Upper lobe of right lung (tissue), 1 donor: ENCODE measurements around the gene DOCK1. TPM values are rescaled to one million over a fixed set of nuclear protein-coding genes. Genes with fewer than 3 reads are reported as not detected.

Source experiments
- ATAC-seq: fragments of 200-7000 bp; cut with Tn5 transposase; one replicate; pipeline ENCODE4 v1.9.1; 2020; ENCODE audit warnings: mild to moderate bottlenecking, moderate library complexity
- DNase-seq: peaks from one replicate; pipeline ENCODE4 v3.0.0-alpha.2; 2020
- H3K27ac ChIP-seq: fragments of 200-600 bp; one replicate; pipeline ENCODE4 v1.8.0; 2022
- H3K27me3 ChIP-seq: fragments of 200-600 bp; one replicate; pipeline ENCODE4 v1.8.0; 2022; ENCODE audit warnings: mild to moderate bottlenecking
- H3K36me3 ChIP-seq: fragments of 200-600 bp; one replicate; pipeline ENCODE4 v1.8.0; 2022
- H3K4me1 ChIP-seq: fragments of 200-600 bp; one replicate; pipeline ENCODE4 v1.8.0; 2022
- H3K4me3 ChIP-seq: fragments of 200-600 bp; one replicate; pipeline ENCODE4 v1.8.0; 2022; ENCODE audit warnings: mild to moderate bottlenecking
- H3K9me3 ChIP-seq: fragments of 200-600 bp; one replicate; pipeline ENCODE4 v1.8.0; 2022
- CTCF ChIP-seq: fragments of 200-600 bp; IDR thresholded peaks from one replicate; pipeline ENCODE4 v1.8.0; 2022; ENCODE audit warnings: antibody characterized with exemption
- intact Hi-C: fragments of 100-400 bp; cut with DNase I; formaldehyde crosslinking; loops from one replicate; pipeline ENCODE4 v1.11.0; 2022
- total RNA-seq: library from RNA; stranded (reverse); fragmentation: NEBNext Ultra II Directional; extraction: Animal tissue kit (Norgen Biotek cat#: 25700); gene quantifications from one replicate; pipeline ENCODE4 v1.2.1, GENCODE V29; 2021
- donor health status: DM: no; HTN: yes; CAD: no; lungs with severe emphysema.

The DOCK1 gene
- total RNA-seq, 1 donor from 2014 or later: 46.4 TPM

GRCh38 chr10:127129104-127129503 lies 223.9 kb downstream of the DOCK1 start:
- no peak for TF ChIP-seq CTCF
- no peaks in the 10 kb centered on the region for H3K27me3 ChIP-seq
- no peaks in the 10 kb centered on the region for H3K4me1 ChIP-seq
- DNase-seq (no peak), ATAC-seq (no peak)
- H3K27ac ChIP-seq: no peak overlapping the region
- intact Hi-C loops: no loop called here
- H3K4me3 ChIP-seq: no peak overlapping the region
- H3K9me3 ChIP-seq: no peaks in the 10 kb centered on the region
- peaks cover 20% of the 10 kb centered on the region for H3K36me3 ChIP-seq

GRCh38 chr10:127132451-127132850 lies 227.2 kb downstream of the DOCK1 start:
- ATAC-seq (peak; percentile 86), DNase-seq (no peak)
- H3K27ac ChIP-seq: no peak overlapping the region
- no peaks in the 10 kb centered on the region for H3K4me1 ChIP-seq
- no peak overlapping the region for H3K4me3 ChIP-seq
- intact Hi-C loops: no loop called here
- H3K9me3 ChIP-seq: no peaks in the 10 kb centered on the region
- peaks cover 11% of the 10 kb centered on the region for H3K36me3 ChIP-seq
- no peak for TF ChIP-seq CTCF
- no peaks in the 10 kb centered on the region for H3K27me3 ChIP-seq

DNA sequence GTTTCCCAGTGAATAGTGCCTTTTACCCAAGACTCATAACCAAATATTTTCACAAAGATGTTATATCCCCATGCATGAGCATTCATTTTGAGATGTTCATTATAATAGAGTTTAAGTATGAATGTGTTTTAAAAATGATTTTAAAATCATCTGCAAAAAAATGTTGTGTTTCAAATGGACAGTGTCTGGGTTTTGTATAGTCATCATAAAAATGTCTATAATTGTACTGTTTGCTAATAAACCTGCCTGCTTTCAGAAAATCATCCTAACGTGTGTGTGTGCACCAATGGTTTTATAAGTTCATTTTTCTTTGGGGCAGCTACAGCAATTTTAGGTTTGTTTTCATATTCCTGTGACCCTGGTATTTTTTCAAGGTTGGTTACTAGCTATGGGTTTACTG lies 228.0 kb downstream of the DOCK1 start:
- Histone ChIP-seq H3K4me1 (no peaks in the 10 kb centered on the region), H3K9me3 (no peaks in the 10 kb centered on the region), H3K27me3 (no peaks in the 10 kb centered on the region), H3K36me3 (peaks cover 11% of the 10 kb centered on the region), H3K27ac (no peak overlapping the region), H3K4me3 (no peak overlapping the region)
- DNase-seq (no peak), ATAC-seq (no peak)
- TF ChIP-seq CTCF: no peak
- intact Hi-C loops: no loop called here

DNA sequence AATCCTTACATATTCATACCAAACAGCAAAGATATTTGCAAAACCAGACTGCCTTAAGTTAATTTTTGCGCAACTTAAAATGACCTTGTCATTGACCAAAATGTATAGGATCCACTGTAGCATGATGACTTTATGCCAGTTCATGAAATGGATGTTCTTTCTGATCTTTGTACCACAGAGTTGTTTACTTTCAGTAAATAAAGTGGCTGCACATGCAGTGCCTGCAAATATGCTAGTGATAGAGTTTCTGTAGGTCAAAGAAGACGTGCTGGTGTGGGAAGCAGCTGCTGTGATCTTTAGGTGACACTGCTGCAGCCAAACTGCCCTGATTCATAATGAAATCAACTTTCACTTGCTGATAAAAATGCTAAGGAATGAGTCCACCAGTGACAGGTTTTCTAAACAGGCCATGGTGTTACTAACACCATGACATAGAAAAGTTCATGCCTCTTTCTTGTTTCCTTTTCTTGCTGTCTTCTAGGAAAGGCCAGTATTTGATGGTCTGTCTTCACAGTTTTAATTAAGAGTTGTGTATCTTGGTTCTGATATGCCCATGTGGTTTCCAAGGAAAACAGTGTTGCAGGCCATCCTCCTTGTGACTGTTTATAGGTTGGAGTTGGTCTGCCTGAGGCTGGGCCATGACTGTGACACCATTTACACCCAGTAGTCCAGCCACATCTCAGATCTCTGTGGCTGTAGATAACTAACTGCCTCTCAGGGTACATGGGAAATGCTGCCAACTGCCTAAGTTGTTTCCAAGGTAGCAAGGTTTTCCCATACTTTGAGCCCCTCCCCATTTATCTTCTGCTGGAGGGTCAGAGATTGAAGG lies 228.7 kb downstream of the DOCK1 start:
- TF ChIP-seq CTCF: no peak
- H3K27me3 ChIP-seq: no peaks in the 10 kb centered on the region
- ATAC-seq (no peak), DNase-seq (no peak)
- intact Hi-C loops: no loop called here
- H3K36me3 ChIP-seq: peaks cover 11% of the 10 kb centered on the region
- H3K9me3 ChIP-seq: no peaks in the 10 kb centered on the region
- H3K4me1 ChIP-seq: no peaks in the 10 kb centered on the region
- no peak overlapping the region for H3K27ac ChIP-seq
- H3K4me3 ChIP-seq: no peak overlapping the region

DNA sequence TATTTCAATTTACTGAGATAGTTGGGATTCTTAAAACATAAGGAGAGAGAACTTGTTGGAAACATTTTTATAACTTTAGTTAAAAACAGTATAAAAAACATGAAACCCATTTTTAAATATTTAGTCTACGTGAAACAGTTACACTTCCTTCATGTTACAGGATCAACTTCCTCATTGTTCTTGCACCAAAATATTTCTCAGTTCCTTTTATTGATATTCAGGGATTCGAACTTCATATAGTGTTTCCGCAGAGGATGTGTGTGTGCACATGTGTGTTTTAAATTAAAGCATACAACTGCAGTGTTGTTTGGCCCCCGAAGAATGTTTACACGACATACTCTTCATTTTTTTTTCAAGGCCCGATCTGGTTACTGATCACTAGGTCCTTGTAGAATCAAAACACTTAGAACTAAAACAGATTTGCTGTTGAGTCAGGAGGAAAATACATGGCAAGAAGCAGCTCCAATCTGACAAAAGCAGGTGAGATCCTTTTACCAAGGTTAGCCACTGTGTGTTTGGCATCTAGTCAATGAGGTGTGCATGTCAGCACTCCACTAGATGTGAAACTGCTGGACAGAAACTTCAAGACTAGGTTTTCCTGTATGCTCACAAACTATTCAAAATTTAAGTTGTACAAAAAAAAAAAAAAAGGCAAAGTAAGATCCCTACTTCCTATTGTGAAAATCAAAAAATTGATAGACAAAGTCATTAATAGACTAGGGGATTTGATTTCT lies 230.8 kb downstream of the DOCK1 start:
- Histone ChIP-seq H3K4me3 (no peak overlapping the region), H3K27me3 (no peaks in the 10 kb centered on the region), H3K4me1 (no peaks in the 10 kb centered on the region), H3K36me3 (peaks cover 6% of the 10 kb centered on the region), H3K27ac (no peak overlapping the region), H3K9me3 (no peaks in the 10 kb centered on the region)
- DNase-seq (no peak), ATAC-seq (no peak)
- TF ChIP-seq CTCF: no peak
- intact Hi-C loops: no loop called here
